ENCODE results near the gene CD81.
A peak's percentile ranks its signal among the peaks of the same experiment; 100 is the strongest.
"Not testable (repeated sequence)": the region's sequence is repeated elsewhere in the genome, so short reads cannot be mapped to it uniquely, and the experiment has no call there.

The CD81 gene

GRCh38 chr11:2363577-2364370, 13.3 kb upstream of the CD81 start:
- H3K27ac Mint-ChIP-seq, result no peak overlapping the region
- no peaks in the 10 kb centered on the region for H3K27me3 Mint-ChIP-seq
- no peaks in the 10 kb centered on the region for H3K36me3 Mint-ChIP-seq (ENCODE audit: low read depth)
- no peak for DNase-seq
- H3K4me1 Mint-ChIP-seq (ENCODE audit: low read depth), result no peaks in the 10 kb centered on the region
- no peak overlapping the region for H3K4me3 Mint-ChIP-seq
- H3K9me3 Mint-ChIP-seq, result no peaks in the 10 kb centered on the region

GRCh38 chr11:2364386-2364785, 12.7 kb upstream of the CD81 start:
- not testable (repeated sequence) for H3K36me3 Mint-ChIP-seq (ENCODE audit: low read depth); H3K27me3 Mint-ChIP-seq; DNase-seq; H3K27ac Mint-ChIP-seq; H3K4me1 Mint-ChIP-seq (ENCODE audit: low read depth); H3K9me3 Mint-ChIP-seq; H3K4me3 Mint-ChIP-seq

GRCh38 chr11:2365571-2366210, 11.4 kb upstream of the CD81 start:
- H3K4me1 Mint-ChIP-seq (ENCODE audit: low read depth), result no peaks in the 10 kb centered on the region
- H3K27me3 Mint-ChIP-seq, result no peaks in the 10 kb centered on the region
- no peak overlapping the region for H3K4me3 Mint-ChIP-seq
- H3K9me3 Mint-ChIP-seq, result no peaks in the 10 kb centered on the region
- no peaks in the 10 kb centered on the region for H3K36me3 Mint-ChIP-seq (ENCODE audit: low read depth)
- H3K27ac Mint-ChIP-seq, result no peak overlapping the region
- no peak for DNase-seq

- Mint-ChIP-seq H3K4me1 (ENCODE audit: low read depth) (no peaks in the 10 kb centered on the region), H3K4me3 (no peak overlapping the region), H3K9me3 (no peaks in the 10 kb centered on the region), H3K27ac (no peak overlapping the region), H3K36me3 (ENCODE audit: low read depth) (no peaks in the 10 kb centered on the region), H3K27me3 (no peaks in the 10 kb centered on the region)
- DNase-seq, result no peak
These were observed 10.8 kb upstream of the CD81 start for GRCh38 chr11:2366276-2366675.

GRCh38 chr11:2366733-2367132, 10.4 kb upstream of the CD81 start:
- no peaks in the 10 kb centered on the region for H3K4me1 Mint-ChIP-seq (ENCODE audit: low read depth)
- H3K27ac Mint-ChIP-seq, result no peak overlapping the region
- no peak for DNase-seq
- no peaks in the 10 kb centered on the region for H3K36me3 Mint-ChIP-seq (ENCODE audit: low read depth)
- H3K4me3 Mint-ChIP-seq, result no peak overlapping the region
- no peaks in the 10 kb centered on the region for H3K9me3 Mint-ChIP-seq
- H3K27me3 Mint-ChIP-seq, result no peaks in the 10 kb centered on the region

GRCh38 chr11:2367266-2368160, 9.6 kb upstream of the CD81 start:
- Mint-ChIP-seq H3K4me1 (ENCODE audit: low read depth) (no peaks in the 10 kb centered on the region), H3K4me3 (no peak overlapping the region), H3K27ac (no peak overlapping the region), H3K9me3 (no peaks in the 10 kb centered on the region), H3K27me3 (no peaks in the 10 kb centered on the region), H3K36me3 (ENCODE audit: low read depth) (no peaks in the 10 kb centered on the region)
- DNase-seq, result no peak

GRCh38 chr11:2368178-2368850, 8.8 kb upstream of the CD81 start:
- no peak overlapping the region for H3K27ac Mint-ChIP-seq
- H3K9me3 Mint-ChIP-seq, result no peaks in the 10 kb centered on the region
- DNase-seq, result no peak

GRCh38 chr11:2368851-2369180, 8.3 kb upstream of the CD81 start:
- Mint-ChIP-seq H3K9me3 (no peaks in the 10 kb centered on the region), H3K4me3 (no peak overlapping the region), H3K27ac (no peak overlapping the region), H3K36me3 (ENCODE audit: low read depth) (no peaks in the 10 kb centered on the region), H3K4me1 (ENCODE audit: low read depth) (no peaks in the 10 kb centered on the region), H3K27me3 (no peaks in the 10 kb centered on the region)
- DNase-seq, result no peak

More at GRCh38 chr11:2368178-2368850, 8.8 kb upstream of the CD81 start:
- Mint-ChIP-seq H3K4me1 (ENCODE audit: low read depth) (no peaks in the 10 kb centered on the region), H3K36me3 (ENCODE audit: low read depth) (no peaks in the 10 kb centered on the region), H3K27me3 (no peaks in the 10 kb centered on the region), H3K4me3 (no peak overlapping the region)

- Mint-ChIP-seq H3K36me3 (ENCODE audit: low read depth) (no peaks in the 10 kb centered on the region), H3K4me1 (ENCODE audit: low read depth) (no peaks in the 10 kb centered on the region), H3K27me3 (no peaks in the 10 kb centered on the region), H3K9me3 (no peaks in the 10 kb centered on the region), H3K4me3 (no peak overlapping the region), H3K27ac (no peak overlapping the region)
- DNase-seq, result no peak
These were observed 7.8 kb upstream of the CD81 start for GRCh38 chr11:2369320-2369719.

- H3K27me3 Mint-ChIP-seq, result no peaks in the 10 kb centered on the region
- H3K4me3 Mint-ChIP-seq, result no peak overlapping the region
- H3K36me3 Mint-ChIP-seq (ENCODE audit: low read depth), result no peaks in the 10 kb centered on the region
- H3K4me1 Mint-ChIP-seq (ENCODE audit: low read depth), result no peaks in the 10 kb centered on the region
- no peak for DNase-seq
- no peak overlapping the region for H3K27ac Mint-ChIP-seq
- no peaks in the 10 kb centered on the region for H3K9me3 Mint-ChIP-seq
These were observed 7.2 kb upstream of the CD81 start for GRCh38 chr11:2369896-2370295.

GRCh38 chr11:2374456-2375201, 2.5 kb upstream of the CD81 start:
- DNase-seq, result no peak
- H3K4me1 Mint-ChIP-seq (ENCODE audit: low read depth), result peaks cover 18% of the 10 kb centered on the region
- H3K9me3 Mint-ChIP-seq, result no peaks in the 10 kb centered on the region
- no peak overlapping the region for H3K27ac Mint-ChIP-seq
- H3K27me3 Mint-ChIP-seq, result no peaks in the 10 kb centered on the region
- peaks cover 10% of the 10 kb centered on the region for H3K36me3 Mint-ChIP-seq (ENCODE audit: low read depth)
- H3K4me3 Mint-ChIP-seq, result no peak overlapping the region

- DNase-seq, result no peak
- H3K9me3 Mint-ChIP-seq, result no peaks in the 10 kb centered on the region
- no peak overlapping the region for H3K4me3 Mint-ChIP-seq
- no peaks in the 10 kb centered on the region for H3K27me3 Mint-ChIP-seq
- H3K4me1 Mint-ChIP-seq (ENCODE audit: low read depth), result peaks cover 26% of the 10 kb centered on the region
- H3K27ac Mint-ChIP-seq, result no peak overlapping the region
- peaks cover 16% of the 10 kb centered on the region for H3K36me3 Mint-ChIP-seq (ENCODE audit: low read depth)
These were observed 1.7 kb upstream of the CD81 start for GRCh38 chr11:2375341-2375853.

- no peaks in the 10 kb centered on the region for H3K9me3 Mint-ChIP-seq
- DNase-seq, result no peak
- H3K4me3 Mint-ChIP-seq, result peak overlapping the region; percentile 54
- peaks cover 33% of the 10 kb centered on the region for H3K4me1 Mint-ChIP-seq (ENCODE audit: low read depth)
- peaks cover 23% of the 10 kb centered on the region for H3K36me3 Mint-ChIP-seq (ENCODE audit: low read depth)
- no peak overlapping the region for H3K27ac Mint-ChIP-seq
- H3K27me3 Mint-ChIP-seq, result no peaks in the 10 kb centered on the region
These were observed 1.1 kb upstream of the CD81 start for GRCh38 chr11:2375964-2376551.

Data from activated T-cell treated with anti-CD3 and anti-CD28 coated beads, Interleukin-2, amount 50 U/mL, for 24 hours (primary cell).